Measurements from ENCODE around the gene ASRGL1.

DNA sequence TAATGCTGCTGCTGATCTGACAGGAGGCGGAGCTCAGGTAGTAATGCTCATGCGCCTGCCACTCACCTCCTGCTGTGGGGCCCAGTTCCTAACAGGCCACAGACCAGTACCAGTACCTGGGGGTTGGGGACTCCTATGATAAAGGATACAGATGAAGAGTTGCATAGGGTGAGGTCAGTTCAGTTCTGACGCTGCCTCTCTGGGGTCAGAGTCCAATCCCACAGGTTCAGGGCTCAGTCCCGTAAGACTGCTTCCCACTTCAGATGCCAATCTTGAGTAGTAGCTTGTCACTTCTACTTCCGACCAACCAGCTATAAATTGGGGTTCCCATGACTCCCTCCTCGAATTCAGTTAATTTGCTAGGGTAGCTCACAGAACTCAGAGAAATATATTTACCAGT, 8.6 kb downstream of the ASRGL1 start:
- no peak for TF ChIP-seq POLR2A (IDR thresholded peaks at IDR 0.05)
- TF ChIP-seq, protein P1, sequence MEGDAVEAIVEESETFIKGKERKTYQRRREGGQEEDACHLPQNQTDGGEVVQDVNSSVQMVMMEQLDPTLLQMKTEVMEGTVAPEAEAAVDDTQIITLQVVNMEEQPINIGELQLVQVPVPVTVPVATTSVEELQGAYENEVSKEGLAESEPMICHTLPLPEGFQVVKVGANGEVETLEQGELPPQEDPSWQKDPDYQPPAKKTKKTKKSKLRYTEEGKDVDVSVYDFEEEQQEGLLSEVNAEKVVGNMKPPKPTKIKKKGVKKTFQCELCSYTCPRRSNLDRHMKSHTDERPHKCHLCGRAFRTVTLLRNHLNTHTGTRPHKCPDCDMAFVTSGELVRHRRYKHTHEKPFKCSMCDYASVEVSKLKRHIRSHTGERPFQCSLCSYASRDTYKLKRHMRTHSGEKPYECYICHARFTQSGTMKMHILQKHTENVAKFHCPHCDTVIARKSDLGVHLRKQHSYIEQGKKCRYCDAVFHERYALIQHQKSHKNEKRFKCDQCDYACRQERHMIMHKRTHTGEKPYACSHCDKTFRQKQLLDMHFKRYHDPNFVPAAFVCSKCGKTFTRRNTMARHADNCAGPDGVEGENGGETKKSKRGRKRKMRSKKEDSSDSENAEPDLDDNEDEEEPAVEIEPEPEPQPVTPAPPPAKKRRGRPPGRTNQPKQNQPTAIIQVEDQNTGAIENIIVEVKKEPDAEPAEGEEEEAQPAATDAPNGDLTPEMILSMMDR (IDR thresholded peaks at IDR 0.05), result no peak

Data from uterus (tissue), 2 donors.